CD4-positive, alpha-beta T cell treated with Interleukin-17A for 1 hour (primary cell): ENCODE data around the gene LOXL3.
"Not testable (repeated sequence)": the region's sequence is repeated elsewhere in the genome, so short reads cannot be mapped to it uniquely, and the experiment has no call there.

Experiments
- DNase-seq: peaks from one replicate; pipeline ENCODE4 v3.0.0-alpha.2; 2020

LOXL3 gene

GRCh38 chr2:74503506-74504475, 50.0 kb downstream of the LOXL3 start:
- DNase-seq: no peak

GRCh38 chr2:74502720-74503505, 50.8 kb downstream of the LOXL3 start:
- peak; percentile 48 for DNase-seq

GRCh38 chr2:74502147-74502719, 51.5 kb downstream of the LOXL3 start:
- DNase-seq: no peak

- DNase-seq: no peak
Measured at GRCh38 chr2:74501335-74502071, 52.2 kb downstream of the LOXL3 start.

- no peak for DNase-seq
Measured at GRCh38 chr2:74500578-74500946, 53.2 kb downstream of the LOXL3 start.

GRCh38 chr2:74499940-74500577, 53.7 kb downstream of the LOXL3 start:
- DNase-seq: no peak

- no peak for DNase-seq
Measured at GRCh38 chr2:74499267-74499939, 54.3 kb downstream of the LOXL3 start, which contains the start of gene LBX2. Gene LBX2, minus strand, starts transcription at chr2:74499603. Its CDS starts 66 bp downstream, at chr2:74499537.

- no peak for DNase-seq
Measured at GRCh38 chr2:74498500-74499266, 55.1 kb downstream of the LOXL3 start.

GRCh38 chr2:74497777-74498499, 55.8 kb downstream of the LOXL3 start:
- peak; percentile 22 for DNase-seq

GRCh38 chr2:74496997-74497776, 56.6 kb downstream of the LOXL3 start:
- DNase-seq: no peak

GRCh38 chr2:74495440-74495839, 58.3 kb downstream of the LOXL3 start:
- no peak for DNase-seq

- DNase-seq: no peak
Measured at GRCh38 chr2:74493546-74493945, 60.2 kb downstream of the LOXL3 start.

GRCh38 chr2:74491648-74492544, 61.8 kb downstream of the LOXL3 start:
- no peak for DNase-seq

- no peak for DNase-seq
Measured at GRCh38 chr2:74489906-74490305, 63.8 kb downstream of the LOXL3 start.

- no peak for DNase-seq
Measured at GRCh38 chr2:74488643-74489481, 64.9 kb downstream of the LOXL3 start.

- no peak for DNase-seq
Measured at GRCh38 chr2:74486141-74486540, 67.6 kb downstream of the LOXL3 start.

- DNase-seq: not testable (repeated sequence)
Measured at GRCh38 chr2:74483675-74484164, 70.0 kb downstream of the LOXL3 start.
